Stimulated activated naive CD8-positive, alpha-beta T cell treated with anti-CD3 and anti-CD28 coated beads, Interleukin-15, Interleukin-2, amounts not matched to agents 100 U/mL and 50 U/mL, for 24 hours (primary cell): ENCODE measurements around the gene CDH16.
"Not testable (repeated sequence)": the region's sequence is repeated elsewhere in the genome, so short reads cannot be mapped to it uniquely, and the experiment has no call there.

Source experiments
- ATAC-seq: fragments of 150-1000 bp; cut with Tn5 transposase; one replicate; pipeline ENCODE4 v1.10.0; 2021
- DNase-seq: peaks from one replicate; pipeline ENCODE4 v3.0.0; 2021

Gene CDH16

GRCh38 chr16:66918803-66919568 lies at the start of gene CDH16:
CDH16 (minus strand) TSS chr16:66918885; CDS start chr16:66918065, 820 bp downstream.
- ATAC-seq (no peak), DNase-seq (no peak)

- ATAC-seq: no peak
- no peak for DNase-seq
These were observed 45.4 kb upstream of the CDH16 start for GRCh38 chr16:66964049-66964448.

DNA sequence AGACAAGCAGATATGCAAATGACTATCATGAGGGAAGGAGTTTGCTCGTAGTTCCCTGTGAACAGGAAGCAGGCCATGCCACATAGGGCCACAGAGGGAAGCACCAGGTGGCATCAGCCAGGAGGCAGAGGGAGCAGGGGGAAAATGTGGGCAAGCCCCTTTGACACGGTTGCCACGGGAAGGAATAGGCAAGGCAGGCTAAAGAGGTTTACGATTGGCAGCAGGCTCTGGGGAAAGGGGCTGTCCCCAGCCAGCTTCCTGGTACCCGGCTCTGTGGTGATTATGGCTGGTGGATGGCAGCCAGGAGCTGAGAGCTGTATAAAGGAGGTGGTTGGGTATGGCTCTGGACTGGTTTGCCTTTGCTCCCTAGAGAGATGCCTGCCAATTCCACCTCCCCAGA lies 43.2 kb upstream of the CDH16 start:
- DNase-seq: no peak
- no peak for ATAC-seq

DNA sequence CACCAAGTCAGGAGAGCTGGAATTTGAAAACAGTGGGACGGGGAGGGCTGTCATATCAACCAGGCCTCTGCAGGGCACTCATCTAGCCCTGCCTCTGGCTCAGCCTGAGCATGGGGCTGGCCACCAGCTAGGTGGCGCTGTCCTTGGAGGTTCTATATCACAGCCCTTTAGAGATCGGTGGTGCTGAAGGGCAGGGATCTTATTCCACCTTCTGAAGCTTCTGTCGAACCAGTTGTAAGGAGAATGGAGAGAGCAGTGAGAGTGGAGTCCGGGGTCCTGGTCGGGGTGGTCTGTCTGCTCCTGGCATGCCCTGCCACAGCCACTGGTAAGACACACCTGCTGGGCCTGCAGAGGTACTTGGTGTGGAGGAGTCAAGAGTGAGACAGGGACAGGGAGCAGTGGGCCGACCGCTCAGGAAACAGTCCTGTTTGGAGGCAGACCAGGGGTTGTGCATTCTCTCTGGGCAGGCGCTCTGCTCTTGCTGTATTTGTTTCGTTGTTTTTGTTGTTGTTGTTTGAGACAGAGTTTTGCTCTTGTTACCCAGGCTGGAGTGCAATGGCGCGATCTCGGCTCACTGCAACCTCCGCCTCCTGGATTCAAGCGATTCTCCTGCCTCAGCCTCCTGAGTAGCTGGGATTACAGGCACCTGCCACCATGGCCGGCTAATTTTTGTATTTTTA lies 42.5 kb upstream of the CDH16 start, which contains the start of gene CES3:
CES3 (plus strand) TSS at position 202 of the 680 bp plus-strand sequence; CDS start at position 244, 42 bp downstream.
- DNase-seq: peak; percentile 74
- peak; percentile 94 for ATAC-seq

DNA sequence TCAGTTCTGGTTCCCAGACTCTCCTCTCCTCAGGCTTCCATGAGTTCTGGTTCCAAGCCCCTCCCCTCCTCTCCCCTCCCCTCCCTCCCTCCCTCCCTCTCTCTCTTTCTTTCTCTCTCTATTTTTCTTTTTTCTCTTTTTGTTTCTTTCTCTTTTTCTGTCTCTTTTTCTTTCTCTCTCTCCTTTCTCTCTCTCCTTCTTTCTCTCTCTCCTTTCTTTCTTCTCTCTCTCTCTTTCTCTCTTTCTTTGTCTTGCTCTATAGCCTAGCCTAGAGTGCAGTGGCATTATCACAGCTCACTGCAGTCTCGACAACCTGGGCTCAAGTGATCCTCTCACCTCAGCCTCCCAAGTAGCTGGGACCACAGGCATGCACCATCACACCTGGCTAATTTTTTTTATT lies 41.6 kb upstream of the CDH16 start:
- no peak for ATAC-seq

DNA sequence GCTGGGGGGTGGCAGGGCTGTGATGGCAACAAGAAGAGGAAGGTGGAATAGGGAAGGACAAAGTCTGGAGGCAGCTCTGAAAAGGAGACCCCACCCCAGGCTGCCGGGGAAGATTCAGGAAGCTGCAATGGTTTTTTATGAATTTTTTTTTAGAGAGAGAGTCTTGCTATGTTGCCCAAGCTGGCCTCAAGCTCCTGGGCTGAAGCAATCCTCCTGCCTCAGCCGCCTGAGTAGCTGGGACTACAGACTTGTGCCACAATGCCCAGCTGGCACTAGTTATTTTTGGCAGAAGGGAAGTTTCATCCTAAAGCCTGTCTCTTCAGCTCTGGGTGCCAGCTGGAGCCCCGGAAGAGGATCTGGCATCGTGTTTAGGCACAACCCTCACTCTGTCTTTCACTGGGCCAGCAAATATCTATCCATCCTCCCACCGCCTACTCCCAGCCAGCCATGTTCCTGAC lies 41.0 kb upstream of the CDH16 start:
- no peak for DNase-seq
- no peak for ATAC-seq

More for the DNA sequence above, 41.6 kb upstream of the CDH16 start:
- no peak for DNase-seq

DNA sequence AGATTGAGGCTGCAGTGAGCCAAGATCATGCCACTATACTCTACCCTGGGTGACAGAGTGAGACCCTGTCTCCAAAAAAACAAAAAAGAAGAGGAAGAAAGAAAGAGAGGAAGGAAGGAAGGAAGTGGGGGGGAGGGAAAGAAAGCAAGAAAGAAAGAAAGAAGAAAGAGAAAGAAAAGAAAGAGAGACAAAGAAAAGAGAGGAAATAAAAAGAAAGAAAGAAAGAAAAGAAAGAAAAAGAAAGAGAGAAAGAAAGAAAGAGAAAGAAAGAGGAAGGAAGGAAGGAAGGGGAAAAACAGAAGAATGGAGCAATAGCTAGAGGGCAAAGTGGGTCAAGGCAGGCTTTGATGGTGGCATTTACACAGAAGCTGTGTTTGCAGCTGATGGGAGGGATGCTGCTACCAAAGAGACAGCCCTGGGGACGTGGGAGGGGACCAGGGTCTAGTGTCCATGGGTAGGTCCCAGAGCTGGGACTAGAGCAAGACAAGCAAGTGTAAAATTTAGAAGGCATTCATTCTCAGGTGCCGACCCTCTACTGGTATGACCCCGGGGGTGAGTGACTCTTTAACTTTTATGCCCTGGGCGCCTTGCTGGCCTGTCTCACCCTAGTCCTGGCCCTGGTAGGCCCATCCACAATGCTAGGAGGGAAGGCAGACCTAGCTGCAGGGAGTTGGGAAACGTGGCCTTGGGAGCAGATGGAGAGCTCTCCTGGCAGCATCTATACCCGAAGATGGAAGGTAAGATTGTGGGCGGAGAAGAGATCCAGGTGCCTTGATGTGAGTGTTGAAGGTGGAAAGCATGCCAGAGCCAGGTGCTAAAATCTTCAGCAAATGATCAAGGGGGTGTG lies 40.4 kb upstream of the CDH16 start:
- ATAC-seq: no peak
- no peak for DNase-seq

GRCh38 chr16:66956154-66956457 lies 37.4 kb upstream of the CDH16 start:
- not testable (repeated sequence) for DNase-seq, ATAC-seq

DNA sequence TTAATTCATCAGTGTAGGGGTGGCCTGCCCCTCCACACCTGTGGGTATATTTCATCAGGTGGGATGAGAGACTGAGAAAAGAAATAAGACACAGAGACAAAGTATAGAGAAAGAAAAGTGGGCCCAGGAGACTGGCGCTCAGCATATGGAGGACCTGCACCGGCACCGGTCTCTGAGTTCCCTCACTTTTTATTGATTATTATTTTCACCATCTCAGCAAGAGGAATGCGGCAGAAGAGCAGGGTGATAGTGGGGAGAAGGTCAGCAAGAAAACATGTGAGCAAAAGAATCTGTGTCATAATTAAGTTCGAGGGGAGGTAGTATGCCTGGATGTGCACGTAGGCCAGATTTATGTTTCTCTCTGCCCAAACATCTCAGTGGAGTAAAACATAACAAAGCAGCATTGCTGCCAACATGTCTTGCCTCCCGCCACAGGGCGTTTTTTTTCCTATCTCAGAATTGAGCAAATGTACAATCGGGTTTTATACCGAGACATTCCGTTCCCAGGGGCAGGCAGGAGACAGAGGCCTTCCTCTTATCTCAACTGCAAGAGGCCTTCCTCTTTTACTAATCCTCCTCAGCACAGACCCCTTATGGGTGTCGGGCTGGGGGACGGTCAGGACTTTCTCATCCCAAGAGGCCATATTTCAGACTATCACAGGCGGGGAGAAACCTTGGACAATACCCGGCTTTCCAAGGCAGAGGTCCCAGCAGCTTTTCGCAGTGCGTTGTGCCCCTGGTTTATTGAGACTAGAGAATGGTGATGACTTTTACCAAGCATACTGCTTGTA lies 36.9 kb upstream of the CDH16 start:
- not testable (repeated sequence) for ATAC-seq, DNase-seq

DNA sequence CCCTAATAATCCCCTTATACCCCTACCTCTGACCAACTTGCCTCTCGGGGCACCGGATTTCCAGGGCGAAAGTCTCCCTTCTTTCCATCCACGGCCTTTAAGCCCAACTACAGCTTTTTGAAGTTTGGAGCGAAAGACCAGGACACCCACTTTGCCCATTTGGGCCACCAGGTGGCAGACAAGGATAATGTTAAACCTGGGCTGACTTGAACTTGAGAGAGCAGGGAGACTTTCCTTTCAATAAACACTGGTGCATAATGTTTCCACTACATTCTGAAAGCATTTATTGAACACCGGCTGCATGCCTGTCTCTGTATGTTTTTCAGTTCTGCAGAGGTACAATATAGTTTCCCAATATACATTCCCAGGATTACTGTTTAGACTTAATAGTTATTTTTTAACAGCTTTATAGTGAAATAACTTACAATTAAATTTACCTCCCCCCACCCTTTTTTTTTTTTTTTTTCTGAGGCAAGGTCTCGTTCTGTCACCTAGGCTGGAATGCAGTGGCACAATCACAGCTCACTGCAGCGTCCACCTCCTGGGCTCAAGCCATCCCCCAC lies 35.5 kb upstream of the CDH16 start:
- ATAC-seq: peak; percentile 67
- DNase-seq: peak; percentile 81

DNA sequence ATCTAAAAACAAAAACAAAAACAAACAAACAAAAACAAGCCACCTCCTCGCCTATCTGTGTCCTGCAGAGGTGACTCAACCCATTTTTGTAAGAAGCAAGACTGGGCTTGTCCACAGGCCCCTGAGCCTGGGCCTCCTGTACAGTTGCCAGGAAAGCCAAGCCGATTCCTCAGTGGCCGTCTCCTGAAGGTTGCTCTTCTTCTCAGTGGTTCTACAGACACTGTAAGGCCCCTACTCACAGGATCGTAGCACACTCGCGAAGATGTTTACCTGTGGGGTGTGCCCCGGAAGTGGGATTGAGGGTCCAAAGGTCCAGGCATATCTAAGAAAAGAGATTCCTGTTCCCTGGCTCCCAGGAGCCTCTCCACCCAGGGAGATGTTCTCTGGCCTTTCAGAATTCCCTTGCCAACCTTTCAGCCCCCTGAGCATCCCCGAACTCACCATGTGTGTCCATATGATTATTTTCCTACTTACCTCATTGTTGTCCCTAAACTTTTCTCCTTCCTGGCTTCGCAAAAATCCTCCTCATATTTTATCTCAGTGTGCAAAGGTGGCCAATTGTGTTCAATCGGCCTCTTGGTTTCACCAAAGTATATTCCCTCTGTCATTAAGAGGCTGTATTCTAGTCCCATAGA lies 34.9 kb upstream of the CDH16 start:
- ATAC-seq (no peak), DNase-seq (no peak)

DNA sequence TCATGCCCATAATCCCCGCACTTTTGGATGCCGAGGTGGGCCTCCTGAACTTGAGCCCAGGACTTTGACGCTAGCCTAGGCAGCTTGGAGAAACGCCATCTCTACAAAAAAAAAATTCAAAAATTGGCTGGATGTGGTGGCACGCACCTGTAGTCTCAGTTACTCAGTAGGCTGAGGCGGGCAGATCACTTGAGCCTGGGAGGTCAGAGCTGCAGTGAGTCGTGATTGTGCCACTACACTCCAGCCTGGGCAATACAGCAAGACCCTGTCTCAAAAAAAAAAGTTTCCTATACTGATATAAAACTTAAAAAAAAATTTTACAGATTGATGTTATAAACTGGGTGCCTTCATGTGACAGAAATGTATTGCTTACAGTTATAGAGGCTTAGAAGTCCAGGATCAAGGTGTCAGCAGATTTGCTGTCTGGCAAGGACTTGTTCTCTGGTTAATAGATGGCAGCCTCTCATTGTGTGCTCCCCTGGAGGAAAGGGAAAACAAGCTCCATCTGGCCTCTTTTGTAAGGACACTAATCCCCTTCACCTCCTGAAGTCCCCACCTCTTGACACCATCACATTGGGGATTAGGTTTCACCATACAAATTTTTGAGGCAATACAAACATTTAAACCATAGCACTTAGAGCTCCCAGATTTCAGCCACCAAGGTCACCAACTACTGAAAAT lies 33.9 kb upstream of the CDH16 start:
- DNase-seq (no peak), ATAC-seq (no peak)

DNA sequence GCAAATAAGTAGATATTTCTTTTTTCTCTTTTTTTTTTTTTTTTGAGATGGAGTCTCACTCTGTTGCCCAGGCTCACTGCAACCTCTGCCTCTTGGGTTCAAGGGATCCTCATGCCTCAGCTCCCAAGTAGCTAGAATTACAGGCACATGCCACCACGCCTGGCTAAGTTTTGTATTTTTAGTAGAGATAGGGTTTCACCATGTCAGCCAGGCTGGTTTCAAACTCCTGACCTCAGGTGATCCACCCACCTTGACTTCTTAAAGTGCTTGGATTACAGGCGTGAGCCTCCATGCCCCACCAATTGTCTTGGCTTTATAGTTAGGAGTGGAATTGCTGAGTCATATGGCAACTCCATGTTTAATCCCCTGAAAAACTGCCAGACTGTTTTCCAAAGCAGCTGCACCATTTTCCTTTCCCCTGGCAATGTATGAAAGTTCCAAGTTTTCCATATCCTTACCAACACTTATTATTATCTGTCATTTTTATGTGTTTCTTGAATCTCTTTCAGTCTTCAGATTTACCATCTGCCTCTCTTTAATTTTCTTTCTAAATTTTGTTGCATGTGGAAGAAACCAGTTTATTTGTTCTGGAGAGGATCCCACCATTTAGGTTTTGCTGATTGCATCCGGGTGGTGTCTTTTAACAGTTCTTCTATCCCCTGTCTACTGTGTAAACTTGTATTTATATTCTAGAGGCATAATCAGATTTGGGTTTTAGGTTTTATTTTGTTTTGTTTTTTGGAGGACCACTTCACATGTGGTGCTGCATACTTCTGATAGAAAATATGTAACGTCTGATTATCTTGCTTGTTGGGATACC lies 32.5 kb upstream of the CDH16 start:
- no peak for ATAC-seq
- DNase-seq: no peak

GRCh38 chr16:66950437-66950836 lies 31.8 kb upstream of the CDH16 start:
- DNase-seq: no peak
- no peak for ATAC-seq

- no peak for ATAC-seq
These were observed 30.8 kb upstream of the CDH16 start for GRCh38 chr16:66949472-66949871.

GRCh38 chr16:66948837-66949225 lies 30.1 kb upstream of the CDH16 start:
- ATAC-seq: no peak

More at GRCh38 chr16:66949472-66949871, 30.8 kb upstream of the CDH16 start:
- DNase-seq: no peak

DNA sequence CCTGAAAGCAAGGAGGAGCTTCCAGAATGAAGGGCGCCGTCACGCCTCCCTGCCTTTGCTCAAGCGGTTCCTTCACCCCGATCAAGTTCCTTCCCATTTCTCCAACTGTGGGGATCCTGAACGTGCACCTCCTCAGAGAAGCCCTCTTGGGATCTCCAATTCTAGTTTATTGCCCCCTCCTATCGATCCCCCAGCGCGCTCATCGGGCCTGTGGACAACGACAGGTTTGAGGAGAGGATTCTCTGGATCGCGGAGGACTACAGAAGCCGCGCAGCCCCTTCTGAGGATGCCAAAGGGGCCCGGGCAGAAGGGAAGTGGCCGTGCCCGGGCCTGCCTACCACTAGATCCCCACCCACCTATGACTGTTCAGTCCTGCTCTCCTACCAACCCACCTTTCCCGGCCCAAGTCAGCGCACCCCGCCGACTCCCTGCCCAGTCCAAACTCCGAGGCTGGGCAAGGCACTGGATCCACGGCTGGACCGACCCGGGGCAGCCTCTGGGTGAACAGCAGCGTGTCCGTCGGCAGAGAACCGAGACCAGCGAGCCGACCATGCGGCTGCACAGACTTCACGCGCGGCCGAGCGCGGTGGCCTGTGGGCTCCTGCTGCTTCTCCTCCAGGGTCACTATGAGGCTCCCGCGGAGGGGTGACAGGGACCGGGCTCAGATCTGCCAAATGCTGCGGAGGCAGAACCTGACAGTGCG lies 29.6 kb upstream of the CDH16 start:
- DNase-seq (no peak), ATAC-seq (peak; percentile 19)

More at GRCh38 chr16:66948837-66949225, 30.1 kb upstream of the CDH16 start:
- DNase-seq: no peak

GRCh38 chr16:66947302-66948065 lies 28.8 kb upstream of the CDH16 start:
- peak; percentile 81 for ATAC-seq
- DNase-seq: peak; percentile 87
